Measurements from ENCODE around the gene PHF5A. TPM values are rescaled to one million over a fixed set of nuclear protein-coding genes. Genes with fewer than 3 reads are reported as not detected.

PHF5A gene
- total RNA-seq = 39.2 TPM

- ATAC-seq = peak; percentile 95
These were observed at the start of gene PHF5A, which contains the start of gene ACO2 for GRCh38 chr22:41468381-41469217. Gene PHF5A, minus strand, starts transcription at chr22:41468692. Its CDS starts 39 bp downstream, at chr22:41468653. Gene ACO2, plus strand, starts transcription at chr22:41469117. Its CDS starts 30 bp downstream, at chr22:41469147.

- no peak for ATAC-seq
These were observed 49.5 kb upstream of the PHF5A start for GRCh38 chr22:41518048-41518347.

- peak; percentile 85 for ATAC-seq
These were observed 48.9 kb upstream of the PHF5A start for GRCh38 chr22:41517172-41518047.

DNA sequence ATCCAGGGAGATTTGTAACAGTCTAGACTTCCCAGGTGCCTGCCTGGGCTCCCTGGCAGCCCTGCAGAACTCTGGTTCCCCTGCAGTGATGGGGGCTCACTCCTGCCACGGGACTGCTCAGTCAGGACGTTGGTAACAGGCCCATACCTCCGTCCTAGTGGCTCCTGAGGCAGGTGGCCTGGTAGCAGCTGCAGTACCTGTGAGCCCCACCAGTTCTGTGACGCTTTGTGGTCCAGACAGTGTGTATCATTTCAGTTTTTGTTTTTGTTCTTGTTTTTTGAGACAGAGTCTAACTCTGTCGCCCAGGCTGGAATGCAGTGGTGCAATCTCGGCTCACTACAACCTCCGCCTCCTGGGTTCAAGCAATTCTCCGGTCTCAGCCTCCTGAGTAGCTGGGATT is 48.0 kb upstream of the PHF5A start:
- ATAC-seq = no peak

- no peak for ATAC-seq
These were observed 44.9 kb upstream of the PHF5A start for GRCh38 chr22:41513391-41513790.

GRCh38 chr22:41512421-41513194 is 44.1 kb upstream of the PHF5A start:
- peak; percentile 53 for ATAC-seq

- no peak for ATAC-seq
These were observed 43.1 kb upstream of the PHF5A start for GRCh38 chr22:41511521-41511968.

DNA sequence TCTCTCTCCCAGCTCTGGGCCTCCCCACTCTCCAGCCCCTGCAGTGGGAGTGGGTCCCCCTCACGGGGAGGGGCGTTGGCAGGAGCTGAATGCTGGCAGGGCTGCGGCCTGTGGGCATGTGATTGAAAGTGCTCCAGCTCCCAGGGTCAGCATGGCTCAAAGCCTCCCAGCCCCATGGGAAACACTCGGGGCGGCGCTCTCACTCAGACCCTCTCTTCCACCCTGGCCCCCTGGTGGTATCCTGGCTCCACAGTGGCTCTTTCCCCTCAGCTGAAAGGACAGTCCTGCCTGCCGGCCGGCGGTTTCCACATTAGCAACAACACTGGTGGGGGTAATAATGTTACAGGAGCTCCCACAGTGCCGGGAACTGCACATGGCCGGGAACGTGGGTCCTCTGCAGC is 40.3 kb upstream of the PHF5A start:
- no peak for ATAC-seq

GRCh38 chr22:41507330-41508063 is 39.0 kb upstream of the PHF5A start:
- no peak for ATAC-seq

GRCh38 chr22:41505511-41506220 is 37.2 kb upstream of the PHF5A start:
- ATAC-seq = no peak

DNA sequence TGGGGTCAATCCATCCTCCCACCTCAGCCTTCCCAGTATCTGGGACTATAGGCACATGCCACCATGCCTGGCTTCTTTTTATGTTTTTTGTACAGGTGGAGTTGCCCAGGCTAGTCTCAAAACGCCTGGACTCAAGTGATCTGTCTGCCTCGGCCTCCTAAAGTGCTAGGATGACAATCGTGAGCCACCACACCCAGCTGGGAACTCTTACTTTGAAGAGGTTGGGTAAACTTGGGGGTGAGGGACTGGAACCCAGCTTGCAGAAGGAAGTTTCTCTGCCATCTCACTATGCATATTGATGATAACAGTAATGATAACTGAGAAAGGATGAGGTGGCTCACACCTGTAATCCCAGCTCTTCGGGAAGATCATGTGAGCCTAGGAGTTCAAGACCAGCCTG is 36.3 kb upstream of the PHF5A start:
- ATAC-seq = no peak

GRCh38 chr22:41504397-41504796 is 35.9 kb upstream of the PHF5A start:
- peak; percentile 66 for ATAC-seq

GRCh38 chr22:41501209-41501608 is 32.7 kb upstream of the PHF5A start:
- ATAC-seq = peak; percentile 58

- no peak for ATAC-seq
These were observed 31.8 kb upstream of the PHF5A start for GRCh38 chr22:41500303-41500702.

GRCh38 chr22:41499624-41500280 is 31.3 kb upstream of the PHF5A start:
- peak; percentile 72 for ATAC-seq

DNA sequence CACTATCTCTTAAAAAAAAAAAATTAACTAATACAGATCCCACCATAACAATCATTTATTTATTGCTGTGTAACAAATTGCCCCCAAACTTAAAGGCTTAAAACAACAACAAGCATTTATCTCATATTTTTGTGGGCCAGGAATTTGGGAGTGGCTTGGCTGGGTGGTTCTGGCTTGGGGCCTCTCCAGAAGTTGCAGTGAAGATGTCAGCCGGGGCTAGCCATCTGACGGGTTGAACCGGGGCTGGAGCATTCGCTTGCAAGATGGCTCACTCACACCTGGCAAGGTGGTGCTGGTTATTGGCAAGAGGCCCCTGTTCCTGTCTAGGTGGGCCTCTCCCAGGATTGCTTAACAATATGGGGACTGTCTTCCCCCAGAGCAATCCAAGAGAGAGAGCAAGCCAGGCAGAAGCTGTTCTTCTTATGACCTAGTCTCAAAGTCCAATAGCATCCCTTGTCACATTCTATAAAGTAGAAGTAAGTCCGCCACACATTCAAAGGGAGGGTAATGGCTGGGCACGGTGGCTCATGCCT is 29.9 kb upstream of the PHF5A start:
- ATAC-seq = peak; percentile 45

GRCh38 chr22:41491374-41492100 is 23.0 kb upstream of the PHF5A start:
- ATAC-seq = no peak

GRCh38 chr22:41488596-41489385 is 20.3 kb upstream of the PHF5A start:
- no peak for ATAC-seq

DNA sequence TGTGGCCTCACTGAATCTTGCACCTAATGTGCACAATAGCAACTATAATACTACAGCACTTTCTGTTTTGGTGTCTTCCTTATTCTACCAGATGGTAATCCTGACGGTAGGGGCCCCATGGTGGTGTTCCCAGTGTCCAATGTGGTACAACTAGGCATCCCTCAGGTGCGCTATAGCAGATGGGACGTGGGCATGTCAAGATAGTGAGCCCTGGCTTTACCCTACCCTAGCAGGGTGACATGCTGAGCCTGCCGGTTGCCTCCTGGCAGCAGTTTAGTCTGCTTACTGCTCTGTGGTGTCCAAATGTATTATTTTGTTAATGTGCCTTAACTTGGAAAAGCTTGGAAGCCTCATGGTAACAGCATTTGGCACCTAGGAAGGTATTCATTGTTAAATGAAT is 19.6 kb upstream of the PHF5A start:
- ATAC-seq = no peak

All from esophagus mucosa (tissue), 1 donor.